ENCODE data around the gene OXNAD1. TPM values are rescaled to one million over a fixed set of nuclear protein-coding genes. Genes with fewer than 3 reads are reported as not detected.

The OXNAD1 gene
- total RNA-seq, 1 experiment from 2014 or later = 18.5 TPM

- Histone ChIP-seq H4K20me1 (ENCODE audit: insufficient read depth) (no peaks in the 10 kb centered on the region), H3K79me2 (ENCODE audit: low read depth) (no peaks in the 10 kb centered on the region), H3K27ac (no peak overlapping the region), H3K4me3 (no peak overlapping the region), H3F3A (ENCODE audit: insufficient read depth, low read depth) (no peaks in the 10 kb centered on the region), H3K27me3 (ENCODE audit: insufficient read depth, low read depth) (no peaks in the 10 kb centered on the region), H3K4me2 (no peak overlapping the region), H2AFZ (no peak overlapping the region), H3K4me1 (replicated peaks; ENCODE audit: insufficient read depth) (no peaks in the 10 kb centered on the region), H3K9me2 (ENCODE audit: insufficient read depth) (no peaks in the 10 kb centered on the region), H3K36me3 (ENCODE audit: low read depth) (0 out of 2 replicates have a peak, but pooled peaks cover 6% of the 10 kb centered on the region), H3K9me3 (ENCODE audit: insufficient read depth, low read depth) (no peaks in the 10 kb centered on the region)
- no TSS peak for BruUV-seq (replicated peaks)
- DNase-seq = no peak
- intact Hi-C loops (cut with micrococcal nuclease; ENCODE audit: unreplicated experiment) = no loop called here
- ChIA-PET CTCF (no interaction called here), POLR2A (ENCODE audit: unreplicated experiment) (no interaction called here)
- TF ChIP-seq EZH2 (IDR thresholded peaks at IDR 0.05; ENCODE audit: low read depth) (no peak), CTCF (conservative IDR thresholded peaks at IDR 0.05) (peak; percentile 47)
Observed at GRCh38 chr3:16319307-16319706, 54.3 kb downstream of the OXNAD1 start.

DNA sequence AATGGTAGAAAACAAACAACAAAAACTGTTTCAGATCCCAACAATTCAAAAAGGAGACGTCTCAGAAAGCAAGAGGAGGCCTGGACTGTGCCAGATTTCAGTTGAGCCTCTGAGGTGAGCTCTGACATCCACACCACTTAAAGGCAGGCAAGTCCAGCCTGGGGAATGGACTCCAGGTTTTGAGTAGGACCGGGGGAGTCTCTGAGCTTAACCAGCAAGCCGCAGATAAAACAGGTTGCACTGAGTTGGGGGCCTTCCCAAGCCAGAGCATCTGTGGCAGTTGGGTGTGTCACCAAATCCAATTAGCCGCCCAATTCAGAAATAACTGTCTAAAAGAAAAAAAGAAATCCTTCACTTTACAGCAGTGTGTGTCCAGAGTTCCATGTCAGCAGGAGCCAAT, 54.7 kb downstream of the OXNAD1 start:
- H4K20me1 ChIP-seq (ENCODE audit: insufficient read depth) = no peaks in the 10 kb centered on the region

DNA sequence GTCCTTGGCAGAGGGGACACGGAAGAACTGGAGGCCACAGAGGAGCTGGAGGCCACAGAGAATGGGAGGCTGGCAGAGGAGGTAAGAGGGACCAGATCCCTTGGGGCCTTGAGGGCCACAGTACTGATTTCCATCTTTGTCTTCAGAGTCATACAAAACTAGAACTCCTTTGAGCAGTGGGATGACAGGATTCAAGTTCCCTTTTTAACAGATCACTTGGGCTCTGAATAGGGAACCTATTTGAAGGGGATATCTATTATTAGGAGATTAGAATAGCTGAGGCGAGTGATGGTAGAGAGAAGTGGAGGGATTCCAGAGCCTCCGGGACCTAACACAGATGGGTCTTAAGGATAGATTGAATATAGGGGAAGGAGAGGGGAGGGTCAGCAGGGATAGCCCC, 55.7 kb downstream of the OXNAD1 start:
- no peaks in the 10 kb centered on the region for H3F3A ChIP-seq (ENCODE audit: insufficient read depth, low read depth)
- no TSS peak for BruUV-seq (replicated peaks)
- POLR2A ChIA-PET (ENCODE audit: unreplicated experiment) = no interaction called here
- no peaks in the 10 kb centered on the region for H3K9me3 ChIP-seq (ENCODE audit: insufficient read depth, low read depth)
- no peaks in the 10 kb centered on the region for H3K9me2 ChIP-seq (ENCODE audit: insufficient read depth)
- H3K4me1 ChIP-seq (replicated peaks; ENCODE audit: insufficient read depth) = no peaks in the 10 kb centered on the region
- no peaks in the 10 kb centered on the region for H3K79me2 ChIP-seq (ENCODE audit: low read depth)
- no peak overlapping the region for H2AFZ ChIP-seq
- 0 out of 2 replicates have a peak, but pooled peaks cover 2% of the 10 kb centered on the region for H3K36me3 ChIP-seq (ENCODE audit: low read depth)
- no peak overlapping the region for H3K4me3 ChIP-seq
- TF ChIP-seq EZH2 (IDR thresholded peaks at IDR 0.05; ENCODE audit: low read depth) (no peak), CTCF (conservative IDR thresholded peaks at IDR 0.05) (no peak)
- CTCF ChIA-PET = no interaction called here
- intact Hi-C loops (cut with micrococcal nuclease; ENCODE audit: unreplicated experiment) = no loop called here
- H3K27me3 ChIP-seq (ENCODE audit: insufficient read depth, low read depth) = no peaks in the 10 kb centered on the region
- DNase-seq = no peak
- no peaks in the 10 kb centered on the region for H4K20me1 ChIP-seq (ENCODE audit: insufficient read depth)
- H3K4me2 ChIP-seq = no peak overlapping the region
- no peak overlapping the region for H3K27ac ChIP-seq

More for the DNA sequence above, 54.7 kb downstream of the OXNAD1 start:
- Histone ChIP-seq H3F3A (ENCODE audit: insufficient read depth, low read depth) (no peaks in the 10 kb centered on the region), H3K36me3 (ENCODE audit: low read depth) (0 out of 2 replicates have a peak, but pooled peaks cover 6% of the 10 kb centered on the region), H3K9me2 (ENCODE audit: insufficient read depth) (no peaks in the 10 kb centered on the region), H3K79me2 (ENCODE audit: low read depth) (no peaks in the 10 kb centered on the region), H3K4me2 (no peak overlapping the region), H3K27ac (no peak overlapping the region), H3K9me3 (ENCODE audit: insufficient read depth, low read depth) (no peaks in the 10 kb centered on the region), H3K4me3 (no peak overlapping the region), H2AFZ (no peak overlapping the region), H3K4me1 (replicated peaks; ENCODE audit: insufficient read depth) (no peaks in the 10 kb centered on the region), H3K27me3 (ENCODE audit: insufficient read depth, low read depth) (no peaks in the 10 kb centered on the region)
- TF ChIP-seq CTCF (conservative IDR thresholded peaks at IDR 0.05) = no peak; the same call in 1 of the 2 replicates
- TF ChIP-seq EZH2 (IDR thresholded peaks at IDR 0.05; ENCODE audit: low read depth) = no peak
- ChIA-PET CTCF (interaction anchor here (0.5 kb wide), 1 partner anchor 1373 kb away, joined by 4 read pairs; no protein-coding TSS in a partner anchor), POLR2A (ENCODE audit: unreplicated experiment) (no interaction called here)
- no TSS peak for BruUV-seq (replicated peaks)
- intact Hi-C loops (cut with micrococcal nuclease; ENCODE audit: unreplicated experiment) = no loop called here
- DNase-seq = no peak
